ENCODE data around the gene TRAPPC2B.

Gene TRAPPC2B

DNA sequence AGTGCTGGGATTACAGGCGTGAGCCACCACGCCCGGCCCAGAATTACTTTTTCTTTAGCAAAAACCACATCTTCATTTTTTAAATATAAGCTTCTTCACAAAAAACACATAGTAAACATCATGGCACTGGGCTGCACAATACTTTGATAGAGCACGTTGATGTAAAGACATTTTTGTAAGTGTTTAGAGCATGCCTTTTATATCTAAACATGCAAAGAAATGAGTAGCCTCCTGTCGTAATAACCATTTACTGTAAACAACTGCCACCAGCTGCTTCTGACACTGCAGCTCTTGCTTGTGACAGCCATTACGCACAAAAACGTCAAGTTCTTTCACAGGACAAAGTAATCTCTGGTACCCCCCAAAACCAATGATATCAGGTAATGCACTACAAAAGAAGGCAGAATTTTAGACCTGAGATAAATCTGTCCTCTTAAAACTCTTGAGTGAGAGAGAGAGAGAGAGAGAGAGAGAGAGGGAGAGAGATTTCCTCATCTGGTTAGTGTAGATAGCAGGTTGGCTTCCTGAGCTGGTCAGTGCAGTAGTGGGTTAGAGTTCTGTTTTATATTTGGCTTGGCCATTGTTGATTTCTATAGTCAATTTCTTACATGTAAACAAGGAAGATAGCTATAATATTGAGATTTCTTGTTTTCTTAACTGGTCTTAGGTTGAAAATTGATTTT, 19.6 kb downstream of the TRAPPC2B start:
- H3K36me3 Mint-ChIP-seq = peaks cover 20 to 23% of the 10 kb centered on the region in 2 donors
- H3K4me3 Mint-ChIP-seq = no peak overlapping the region
- H3K9me3 Mint-ChIP-seq = peaks cover 14 to 15% of the 10 kb centered on the region in 2 donors

GRCh38 chr19:57389194-57389729, 25.9 kb downstream of the TRAPPC2B start:
- H3K4me3 Mint-ChIP-seq = peak overlapping the region; percentile 95 to 97
- no peaks in the 10 kb centered on the region for H3K9me3 Mint-ChIP-seq
- ATAC-seq (replicated peaks) = no peak
- H3K36me3 Mint-ChIP-seq = peaks cover 19 to 20% of the 10 kb centered on the region in 2 donors
- H3K27ac Mint-ChIP-seq = peak overlapping the region; percentile 97
- DNase-seq = no peak
- H3K4me1 Mint-ChIP-seq = peaks cover 22 to 30% of the 10 kb centered on the region in 2 donors
- no peaks in the 10 kb centered on the region for H3K27me3 Mint-ChIP-seq

More for the DNA sequence above, 19.6 kb downstream of the TRAPPC2B start:
- Mint-ChIP-seq H3K27ac (no peak overlapping the region), H3K27me3 (no peaks in the 10 kb centered on the region), H3K4me1 (no peaks in the 10 kb centered on the region)
- ATAC-seq (replicated peaks) (no peak), DNase-seq (no peak)

GRCh38 chr19:57389730-57390598, 26.6 kb downstream of the TRAPPC2B start, which contains the start of gene ZNF548:
TSS of gene ZNF548 (plus strand) at chr19:57389854. CDS start at chr19:57390100, 246 bp downstream.
- H3K27me3 Mint-ChIP-seq = no peaks in the 10 kb centered on the region
- H3K4me3 Mint-ChIP-seq = peak within 1 kb of the TSS; percentile 95 to 97
- peaks cover 26 to 37% of the 10 kb centered on the region in 2 donors for H3K4me1 Mint-ChIP-seq
- peak; percentile 96 for DNase-seq
- H3K27ac Mint-ChIP-seq = peak within 1 kb of the TSS; percentile 97
- peak; percentile 99 to 100 for ATAC-seq (replicated peaks)
- peaks cover 24 to 27% of the 10 kb centered on the region in 2 donors for H3K36me3 Mint-ChIP-seq
- no peaks in the 10 kb centered on the region for H3K9me3 Mint-ChIP-seq

GRCh38 chr19:57395710-57396109, 32.4 kb downstream of the TRAPPC2B start:
- Mint-ChIP-seq H3K27ac (peak overlapping the region; percentile 59), H3K27me3 (no peaks in the 10 kb centered on the region), H3K4me3 (no peak overlapping the region), H3K36me3 (peaks cover 61 to 72% of the 10 kb centered on the region in 2 donors), H3K4me1 (peaks cover 15 to 36% of the 10 kb centered on the region in 2 donors), H3K9me3 (peaks cover 3 to 5% of the 10 kb centered on the region in 2 donors)
- ATAC-seq (replicated peaks) = no peak
- DNase-seq = no peak

- no peaks in the 10 kb centered on the region for H3K27me3 Mint-ChIP-seq
- no peak overlapping the region for H3K4me3 Mint-ChIP-seq
- DNase-seq (no peak), ATAC-seq (replicated peaks) (no peak)
- peaks cover 4 to 8% of the 10 kb centered on the region in 2 donors for H3K9me3 Mint-ChIP-seq
- H3K27ac Mint-ChIP-seq = no peak overlapping the region
- H3K4me1 Mint-ChIP-seq = peaks cover 7 to 25% of the 10 kb centered on the region in 2 donors
- H3K36me3 Mint-ChIP-seq = peaks cover 58 to 76% of the 10 kb centered on the region in 2 donors
These were observed 35.5 kb downstream of the TRAPPC2B start for GRCh38 chr19:57398868-57399267.

DNA sequence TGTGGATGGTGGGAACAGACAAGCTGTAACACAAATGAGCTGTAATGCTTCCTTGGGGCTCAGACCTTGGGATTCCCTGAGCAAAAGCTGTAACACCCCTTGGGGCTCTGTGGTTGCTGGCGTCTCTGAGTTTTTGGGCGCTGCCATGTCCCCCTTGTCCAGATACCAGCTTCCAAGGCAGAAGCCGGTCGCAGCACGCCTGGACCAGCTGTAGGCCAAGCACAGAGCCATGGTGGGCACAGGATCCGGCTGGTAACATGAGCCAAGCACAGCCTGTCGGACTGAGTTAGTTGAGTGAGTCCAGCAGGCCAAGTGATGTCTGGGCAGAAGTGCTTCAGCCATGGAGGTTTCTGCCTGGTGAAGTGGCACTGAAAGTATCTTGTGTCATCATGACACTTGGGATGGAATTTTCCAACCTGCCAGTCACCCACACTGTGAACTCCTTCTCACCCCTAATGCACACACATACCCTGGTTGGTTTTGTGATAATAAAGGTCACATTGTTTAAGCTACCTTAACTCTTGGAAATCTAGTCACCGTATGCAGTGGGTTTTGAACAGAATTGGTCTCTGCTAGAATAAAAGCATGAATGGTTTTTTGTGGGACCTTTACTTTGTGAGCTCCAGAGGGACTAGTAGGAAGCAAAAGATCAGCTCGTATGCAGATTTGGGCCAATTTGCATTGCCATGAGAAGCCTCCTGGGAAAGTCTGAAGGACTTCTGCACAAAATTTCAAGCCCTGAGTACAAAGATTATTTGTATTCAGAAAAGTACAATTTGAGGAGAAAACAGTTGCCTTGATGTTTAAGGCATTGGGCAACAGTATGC, 40.6 kb downstream of the TRAPPC2B start:
- H3K4me3 Mint-ChIP-seq = no peak overlapping the region
- peaks cover 1 to 4% of the 10 kb centered on the region in 2 donors for H3K9me3 Mint-ChIP-seq
- H3K27me3 Mint-ChIP-seq = no peaks in the 10 kb centered on the region
- ATAC-seq (replicated peaks) (no peak), DNase-seq (no peak)
- peaks cover 15 to 26% of the 10 kb centered on the region in 2 donors for H3K36me3 Mint-ChIP-seq
- H3K4me1 Mint-ChIP-seq = peaks cover 7% of the 10 kb centered on the region in 2 donors
- no peak overlapping the region for H3K27ac Mint-ChIP-seq

GRCh38 chr19:57406516-57407123, 43.3 kb downstream of the TRAPPC2B start:
- Mint-ChIP-seq H3K36me3 (peaks cover 7 to 10% of the 10 kb centered on the region in 2 donors), H3K4me3 (no peak overlapping the region), H3K9me3 (peaks cover 1 to 4% of the 10 kb centered on the region in 2 donors), H3K27ac (peak overlapping the region; percentile 73), H3K27me3 (no peaks in the 10 kb centered on the region), H3K4me1 (peaks cover 15 to 17% of the 10 kb centered on the region in 2 donors)
- peak; percentile 74 to 75 for ATAC-seq (replicated peaks)
- DNase-seq = peak; percentile 71

DNA sequence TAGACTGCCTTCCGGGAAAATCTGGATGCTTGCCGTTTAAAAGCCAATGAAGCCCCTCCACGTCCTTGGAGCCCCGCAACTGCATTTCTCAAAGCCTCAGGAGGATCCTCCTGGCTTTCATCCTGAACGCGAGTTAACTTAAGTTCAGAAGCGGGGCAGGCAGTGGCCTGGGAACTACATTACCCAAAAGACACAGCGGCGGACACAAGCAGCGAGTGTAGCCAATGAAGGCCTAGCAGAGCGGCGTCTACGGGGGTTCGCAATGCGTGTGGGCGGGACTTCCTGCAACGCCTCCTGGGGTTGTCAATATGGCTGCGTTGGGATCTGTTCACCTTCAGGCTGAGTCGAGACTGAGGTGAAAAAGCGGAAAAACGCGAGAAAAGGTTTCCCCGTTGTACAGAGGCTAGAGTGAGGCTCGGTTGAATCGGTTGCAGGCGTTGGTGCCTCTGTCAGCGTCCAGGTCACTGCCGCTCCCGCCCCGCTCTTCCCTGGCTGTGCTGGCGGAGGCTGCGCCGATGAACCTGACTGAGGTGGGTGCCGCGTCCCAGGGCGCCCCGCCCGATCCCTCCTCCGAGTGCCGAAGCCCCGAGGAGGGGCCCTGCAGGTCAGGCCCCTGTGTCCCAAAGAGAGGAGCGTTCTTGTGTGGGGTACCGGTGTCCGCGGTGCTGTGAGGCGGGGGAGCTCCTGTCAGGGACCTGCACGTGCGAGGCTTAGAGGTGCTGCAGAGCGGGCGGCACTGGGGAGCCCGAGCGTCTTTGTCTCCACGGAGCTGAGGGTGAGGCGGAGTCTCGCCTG, 47.7 kb downstream of the TRAPPC2B start, which contains the start of gene ZNF17:
Gene ZNF17, plus strand, starts transcription at position 285 of the 795 bp plus-strand sequence. CDS start 2,455 bp downstream, outside the sequence.
- H3K9me3 Mint-ChIP-seq = peaks cover 0 to 4% of the 10 kb centered on the region in 2 donors
- DNase-seq (peak; percentile 86), ATAC-seq (replicated peaks) (peak; percentile 99)
- H3K27ac Mint-ChIP-seq = peak within 1 kb of the TSS; percentile 88
- no peaks in the 10 kb centered on the region for H3K27me3 Mint-ChIP-seq
- H3K36me3 Mint-ChIP-seq = peaks cover 21 to 25% of the 10 kb centered on the region in 2 donors
- H3K4me3 Mint-ChIP-seq = peak within 1 kb of the TSS; percentile 90 to 96
- H3K4me1 Mint-ChIP-seq = peaks cover 30 to 36% of the 10 kb centered on the region in 2 donors

Measured in stimulated activated naive B cell treated with anti-CD40 and anti-IgM and Interleukin-4, amounts not matched to agents 10 μg/mL and 1 μg/mL and 100 μg/mL, for 72 hours (primary cell).